ENCODE results near the gene GRIK2.

The GRIK2 gene

DNA sequence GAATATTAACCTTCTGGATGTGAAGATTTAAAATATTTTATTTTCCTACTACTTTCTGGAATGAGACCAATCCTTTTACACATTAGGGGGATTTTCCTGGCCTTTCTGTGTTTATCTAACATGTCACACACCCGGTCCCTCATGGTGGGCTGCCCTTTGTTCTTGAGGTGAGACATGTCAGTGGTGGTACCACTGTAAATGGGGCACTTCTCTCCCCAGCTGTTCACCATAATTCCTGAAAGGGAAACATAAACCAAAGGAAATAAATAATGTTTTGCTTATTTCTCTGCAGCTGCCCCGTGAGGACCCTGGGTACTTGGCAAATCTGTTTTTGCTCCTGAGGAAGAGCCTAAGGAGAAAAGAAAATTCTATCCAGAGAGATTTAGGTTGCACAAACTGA, 41.1 kb downstream of the GRIK2 start:
- TF ChIP-seq, protein P1, sequence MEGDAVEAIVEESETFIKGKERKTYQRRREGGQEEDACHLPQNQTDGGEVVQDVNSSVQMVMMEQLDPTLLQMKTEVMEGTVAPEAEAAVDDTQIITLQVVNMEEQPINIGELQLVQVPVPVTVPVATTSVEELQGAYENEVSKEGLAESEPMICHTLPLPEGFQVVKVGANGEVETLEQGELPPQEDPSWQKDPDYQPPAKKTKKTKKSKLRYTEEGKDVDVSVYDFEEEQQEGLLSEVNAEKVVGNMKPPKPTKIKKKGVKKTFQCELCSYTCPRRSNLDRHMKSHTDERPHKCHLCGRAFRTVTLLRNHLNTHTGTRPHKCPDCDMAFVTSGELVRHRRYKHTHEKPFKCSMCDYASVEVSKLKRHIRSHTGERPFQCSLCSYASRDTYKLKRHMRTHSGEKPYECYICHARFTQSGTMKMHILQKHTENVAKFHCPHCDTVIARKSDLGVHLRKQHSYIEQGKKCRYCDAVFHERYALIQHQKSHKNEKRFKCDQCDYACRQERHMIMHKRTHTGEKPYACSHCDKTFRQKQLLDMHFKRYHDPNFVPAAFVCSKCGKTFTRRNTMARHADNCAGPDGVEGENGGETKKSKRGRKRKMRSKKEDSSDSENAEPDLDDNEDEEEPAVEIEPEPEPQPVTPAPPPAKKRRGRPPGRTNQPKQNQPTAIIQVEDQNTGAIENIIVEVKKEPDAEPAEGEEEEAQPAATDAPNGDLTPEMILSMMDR (IDR thresholded peaks at IDR 0.05; ENCODE audit: control insufficient read depth, extremely low read depth, insufficient read depth), result no peak
- DNase-seq (ENCODE audit: low read depth), result no peak
- H3K4me3 ChIP-seq (ENCODE audit: low read depth, low read length), result no peak overlapping the region

DNA sequence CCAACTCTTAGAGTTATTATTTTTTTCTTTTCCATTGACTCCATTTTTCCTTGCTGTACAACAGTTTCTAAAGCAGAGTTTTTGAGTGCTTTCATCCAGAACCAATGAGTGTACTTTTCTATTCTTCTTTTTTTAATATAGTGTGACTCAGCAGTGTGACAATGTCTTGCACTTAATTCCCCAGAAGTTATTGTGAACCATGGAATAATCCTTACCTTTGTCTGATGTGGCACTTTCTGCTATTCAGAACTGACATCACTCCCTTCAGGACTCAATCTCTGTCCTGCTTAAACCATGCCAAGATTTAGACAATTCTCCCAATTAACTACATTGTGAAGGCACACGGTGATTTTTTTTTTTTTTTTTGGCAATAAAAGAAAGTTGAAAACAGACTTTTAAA, 41.5 kb downstream of the GRIK2 start:
- TF ChIP-seq, protein P1 (IDR thresholded peaks at IDR 0.05; ENCODE audit: control insufficient read depth, extremely low read depth, insufficient read depth), result no peak
- no peak for DNase-seq (ENCODE audit: low read depth)
- no peak overlapping the region for H3K4me3 ChIP-seq (ENCODE audit: low read depth, low read length)

DNA sequence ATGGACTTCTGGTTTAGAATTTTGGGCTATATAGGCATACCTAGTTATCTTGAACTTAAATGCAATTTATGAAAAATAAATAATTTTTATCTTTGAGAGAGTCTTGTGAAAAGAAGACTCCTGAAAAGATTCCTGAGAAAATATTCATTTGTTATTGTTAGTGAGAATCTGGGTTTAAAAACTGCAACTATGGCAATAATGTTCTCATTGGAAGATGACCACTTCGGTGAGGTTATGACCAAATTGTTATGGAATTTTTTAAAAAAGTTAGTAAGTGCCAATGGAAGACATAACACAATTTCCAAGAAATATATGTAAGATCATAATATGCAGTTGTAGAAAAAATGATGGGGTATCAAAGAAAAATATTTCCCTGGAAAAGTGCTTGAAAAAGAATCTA, 46.3 kb downstream of the GRIK2 start:
- TF ChIP-seq, protein P1 (IDR thresholded peaks at IDR 0.05; ENCODE audit: control insufficient read depth, extremely low read depth, insufficient read depth), result no peak
- DNase-seq (ENCODE audit: low read depth), result no peak
- H3K4me3 ChIP-seq (ENCODE audit: low read depth, low read length), result no peak overlapping the region

DNA sequence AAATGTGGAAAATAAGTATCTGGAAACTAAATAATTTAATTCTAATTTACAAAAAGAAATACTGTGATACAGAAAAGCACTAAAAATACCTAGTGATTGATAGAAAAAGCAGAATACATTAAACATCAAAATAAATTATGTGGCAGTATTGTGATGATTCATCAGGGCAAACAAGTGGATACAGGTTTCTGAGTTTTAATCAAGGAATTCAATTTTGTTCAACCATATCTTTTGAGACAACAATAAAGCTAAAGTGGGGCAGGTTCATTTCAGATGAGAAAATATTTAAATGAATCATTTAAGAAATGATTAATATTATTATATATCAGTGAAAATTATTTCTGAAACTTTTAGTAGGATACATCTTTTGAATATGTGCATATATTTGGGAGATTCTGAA, 49.8 kb downstream of the GRIK2 start:
- TF ChIP-seq, protein P1 (IDR thresholded peaks at IDR 0.05; ENCODE audit: control insufficient read depth, extremely low read depth, insufficient read depth), result no peak
- no peak overlapping the region for H3K4me3 ChIP-seq (ENCODE audit: low read depth, low read length)
- DNase-seq (ENCODE audit: low read depth), result no peak

DNA sequence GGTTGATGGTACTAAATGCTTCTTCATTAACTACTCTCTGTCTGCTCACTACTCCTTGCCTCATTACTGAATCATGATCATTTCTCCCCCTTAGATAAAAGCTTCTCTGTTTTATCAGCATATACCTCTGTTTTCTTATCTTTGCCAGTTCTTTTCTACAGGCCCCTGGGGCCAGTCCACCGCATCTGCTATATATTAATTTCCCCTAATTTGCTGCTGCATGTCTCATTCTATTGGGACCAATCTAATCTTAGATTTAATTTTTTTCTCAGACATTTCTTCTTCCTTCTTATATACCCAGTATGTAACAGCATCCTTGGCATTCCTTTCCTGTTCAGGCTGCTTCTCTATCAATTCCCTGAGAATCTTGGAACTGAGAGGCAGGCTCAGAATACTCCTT, 51.2 kb downstream of the GRIK2 start:
- H3K4me3 ChIP-seq (ENCODE audit: low read depth, low read length), result no peak overlapping the region
- no peak for DNase-seq (ENCODE audit: low read depth)
- TF ChIP-seq, protein P1 (IDR thresholded peaks at IDR 0.05; ENCODE audit: control insufficient read depth, extremely low read depth, insufficient read depth), result no peak

DNA sequence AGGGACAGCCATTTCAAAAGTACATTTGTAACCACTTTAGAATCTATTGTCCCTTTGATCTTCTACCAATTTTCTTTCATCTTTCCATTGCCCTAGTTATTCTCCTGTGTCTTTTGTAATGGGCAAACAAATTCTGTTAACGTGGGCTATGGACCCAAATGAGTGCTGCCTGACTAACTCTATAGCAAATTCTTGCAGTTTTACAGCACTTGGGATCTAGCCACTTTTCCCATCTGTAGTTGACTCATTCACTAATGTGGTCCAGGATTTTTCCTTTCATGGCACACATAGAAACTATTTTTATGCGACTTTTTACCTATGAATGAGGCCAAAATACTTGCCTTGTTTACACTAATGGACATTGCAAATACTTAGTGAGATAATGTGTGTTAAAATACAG, 52.0 kb downstream of the GRIK2 start:
- DNase-seq (ENCODE audit: low read depth), result no peak
- no peak overlapping the region for H3K4me3 ChIP-seq (ENCODE audit: low read depth, low read length)
- TF ChIP-seq, protein P1 (IDR thresholded peaks at IDR 0.05; ENCODE audit: control insufficient read depth, extremely low read depth, insufficient read depth), result no peak

DNA sequence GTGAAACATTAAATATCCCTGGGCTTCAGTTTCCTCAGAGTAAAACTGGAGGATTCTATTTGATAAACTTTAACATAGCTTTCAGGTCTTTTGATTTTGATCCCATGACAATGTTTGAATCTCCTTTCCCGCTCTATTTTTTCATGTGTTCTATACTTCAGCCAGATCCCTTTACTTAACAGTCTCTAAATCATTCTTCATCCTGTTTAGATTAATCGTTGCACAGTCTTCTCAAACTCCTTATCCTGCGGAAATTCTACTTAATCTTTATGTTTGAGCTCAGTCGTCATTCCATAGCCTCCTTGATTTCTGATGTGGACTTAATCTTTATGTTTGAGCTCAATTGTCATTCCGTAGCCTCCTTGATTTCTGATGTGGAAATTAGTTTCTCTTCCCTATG, 57.4 kb downstream of the GRIK2 start:
- no peak overlapping the region for H3K4me3 ChIP-seq (ENCODE audit: low read depth, low read length)
- no peak for DNase-seq (ENCODE audit: low read depth)
- TF ChIP-seq, protein P1 (IDR thresholded peaks at IDR 0.05; ENCODE audit: control insufficient read depth, extremely low read depth, insufficient read depth), result no peak

All from LNCaP clone FGC (cell line).